Fibroblast of mammary gland (primary cell): ENCODE data around the gene CASZ1.

Source experiments
- DNase-seq: peaks from one replicate; pipeline ENCODE4 v3.0.0-alpha.2; 2010; ENCODE audit warnings: low read depth
- H3K4me3 ChIP-seq: 2 replicates; pipeline ENCODE4 v1.5.1; 2011; ENCODE audit warnings: low read depth, mild to moderate bottlenecking, low read length, moderate library complexity; ENCODE audit not compliant: control insufficient read depth
- CTCF ChIP-seq: conservative IDR thresholded peaks from 2 replicates; pipeline ENCODE4 v1.5.1; 2011; ENCODE audit warnings: low read depth, low read length, inconsistent platforms; ENCODE audit not compliant: control insufficient read depth, insufficient read depth

The CASZ1 gene

GRCh38 chr1:10764296-10764798 lies 32.1 kb downstream of the CASZ1 start:
- no peak for DNase-seq
- no peak for TF ChIP-seq CTCF

GRCh38 chr1:10762875-10763274 lies 33.6 kb downstream of the CASZ1 start:
- no peak overlapping the region for H3K4me3 ChIP-seq
- DNase-seq = no peak
- no peak for TF ChIP-seq CTCF

More at GRCh38 chr1:10764296-10764798, 32.1 kb downstream of the CASZ1 start:
- H3K4me3 ChIP-seq = no peak overlapping the region

- no peak for DNase-seq
- H3K4me3 ChIP-seq = no peak overlapping the region
- no peak for TF ChIP-seq CTCF
Observed at GRCh38 chr1:10762153-10762523, 34.3 kb downstream of the CASZ1 start.

- TF ChIP-seq CTCF = no peak
- H3K4me3 ChIP-seq = no peak overlapping the region
- no peak for DNase-seq
Observed at GRCh38 chr1:10761503-10762152, 34.8 kb downstream of the CASZ1 start.

- DNase-seq = no peak
- TF ChIP-seq CTCF = no peak
- no peak overlapping the region for H3K4me3 ChIP-seq
Observed at GRCh38 chr1:10760566-10761502, 35.6 kb downstream of the CASZ1 start.

- no peak for DNase-seq
- no peak for TF ChIP-seq CTCF
- no peak overlapping the region for H3K4me3 ChIP-seq
Observed at GRCh38 chr1:10759413-10760200, 36.8 kb downstream of the CASZ1 start.
